Psoas muscle (tissue), 8 donors: ENCODE data around the gene OSM. TPM values are rescaled to one million over a fixed set of nuclear protein-coding genes. Genes with fewer than 3 reads are reported as not detected.

Experiments used
- ATAC-seq, 4 donors: fragments of 200-7000 bp; cut with Tn5 transposase; one replicate each; pipeline ENCODE4 v1.9.1; 2020; ENCODE audit warnings: moderate library complexity in 3 of 4, mild to moderate bottlenecking in 2 of 4
- DNase-seq, 2 donors: peaks; one replicate each; pipeline ENCODE4 v3.0.0-alpha.2; 2020
- H3K27ac ChIP-seq: fragments of 200-600 bp; one replicate; pipeline ENCODE4 v1.8.0; 2022
- H3K27me3 ChIP-seq, 3 donors: fragments of 200-600 bp in 1 of 3; one replicate each; pipeline versions ENCODE4 v1.6.1 to v1.8.0; 2013 to 2022; ENCODE audit warnings: low read length in 2 of 3, mild to moderate bottlenecking in 2 of 3, moderate library complexity in 1 of 3; ENCODE audit not compliant: insufficient read depth in 3 of 3
- H3K36me3 ChIP-seq, 2 donors: fragments of 200-600 bp in 1 of 2; one replicate each; pipeline versions ENCODE4 v1.6.1 to v1.8.0; 2013 to 2022; ENCODE audit warnings: low read depth in 1 of 2, mild to moderate bottlenecking in 1 of 2, moderate library complexity in 1 of 2; ENCODE audit not compliant: insufficient read depth in 1 of 2
- H3K4me1 ChIP-seq: fragments of 200-600 bp; one replicate; pipeline ENCODE4 v1.8.0; 2022
- H3K4me3 ChIP-seq: fragments of 200-600 bp; one replicate; pipeline ENCODE4 v1.8.0; 2022; ENCODE audit warnings: mild to moderate bottlenecking
- H3K9me3 ChIP-seq: fragments of 200-600 bp; one replicate; pipeline ENCODE4 v1.8.0; 2022
- CTCF ChIP-seq: fragments of 200-600 bp; IDR thresholded peaks from one replicate; pipeline ENCODE4 v1.8.0; 2022; ENCODE audit warnings: antibody characterized with exemption
- WGBS, 3 donors: extraction: QIAGEN DNeasy Blood & Tissue Kit; methylation state at CpG; one replicate each; pipeline versions ENCODE4 v1.1.6 to v1.1.7; 2013; 5-methylcytosine and 5-hydroxymethylcytosine counted together
- intact Hi-C, 2 donors: fragments of 100-400 bp; cut with DNase I; formaldehyde crosslinking; loops; one replicate each; pipeline versions ENCODE4 v1.11.0 to v1.14.2; 2022
- polyA plus RNA-seq, 3 donors: library from polyadenylated mRNA; stranded (reverse); fragments of 200-250 nt; gene quantifications; one replicate each; pipeline ENCODE4 v1.2.3, GENCODE V29; 2013
- total RNA-seq, 4 donors: library from RNA; stranded (reverse); fragmentation: NEBNext Ultra II Directional in 2 of 4; extraction: Animal tissue kit (Norgen Biotek cat#: 25700) in 2 of 4; gene quantifications; one replicate each; pipeline versions ENCODE4 v1.2.1 to v1.2.4, GENCODE V29; 2021 to 2023
- donor health status: healthy with polysubstance abuse.
- donor health status: DM: no; HTN: no; CAD: no; lungs with moderate emphysema.
- donor health status: Bipolar disorder and iron deficiency.
- donor health status: healthy.
- donor health status: DM: yes; HTN: yes; CAD: no.
- donor health status: DM: no; HTN: no; CAD: no.
- donor health status: DM: no; HTN: no; CAD: no.
- donor health status: DM: yes; HTN: yes; CAD: no.

Gene OSM
- total and polyA plus RNA-seq, 7 donors, result 0.08 to 0.39 (median 0.23) TPM; not detected in 3

DNA sequence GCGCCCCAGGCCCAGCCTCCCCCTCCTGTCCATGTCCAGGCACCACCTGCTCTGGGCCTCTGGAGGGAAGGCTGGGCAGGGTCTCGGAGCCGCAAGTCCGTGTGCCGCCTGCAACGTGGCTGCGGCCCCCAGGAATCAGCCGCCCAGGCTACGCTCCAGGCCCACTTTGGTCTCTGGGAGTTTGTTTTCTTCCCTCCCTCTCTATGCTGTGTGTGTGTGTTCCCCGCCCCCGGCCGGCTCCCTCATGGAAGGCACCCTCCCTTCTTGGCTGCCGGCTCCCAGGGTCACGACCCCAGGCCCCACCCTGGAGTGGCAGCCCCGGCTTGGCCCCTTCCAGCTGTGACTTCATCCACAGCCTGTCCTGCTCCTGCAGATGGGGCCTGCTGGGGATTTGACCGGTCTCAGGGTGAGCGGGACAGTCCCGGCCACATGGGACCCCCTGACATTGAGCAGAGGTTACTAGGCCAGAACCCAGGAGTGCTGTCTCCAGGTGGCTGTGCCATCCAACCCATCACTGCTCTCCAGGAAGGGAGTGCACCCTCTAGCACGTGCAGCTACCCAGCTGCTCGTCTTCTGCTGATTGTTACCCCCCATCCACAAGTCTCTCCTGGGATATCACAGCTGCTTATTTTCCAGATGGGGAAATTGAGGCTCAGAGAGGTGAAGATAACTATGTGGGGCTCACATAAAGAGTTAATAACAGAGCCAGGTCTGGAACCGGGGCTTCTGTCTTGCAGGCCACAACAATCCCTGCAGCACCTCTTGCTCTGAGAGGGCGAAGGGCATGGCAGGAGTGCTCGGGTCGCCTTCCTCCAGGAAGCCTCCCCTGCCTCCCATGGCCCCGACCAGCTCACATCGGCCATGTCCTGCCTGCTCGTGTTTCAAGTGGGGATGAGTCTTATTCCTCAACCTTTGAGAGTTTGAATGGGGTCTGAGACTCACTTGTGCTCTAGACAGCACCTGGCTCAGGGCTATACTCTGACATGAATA, 17.3 kb downstream of the OSM start:
- 60 to 64% (median 61%) methylated on average over 24 to 27 of the region's 27 CpGs for WGBS, 3 donors
- DNase-seq (peak; percentile 66 to 74), ATAC-seq (peak in 3 of 4 donors; percentile 11 to 35 (median 12))
- Histone ChIP-seq H3K36me3 (no peaks in the 10 kb centered on the region), H3K27ac (no peak overlapping the region), H3K9me3 (no peaks in the 10 kb centered on the region), H3K27me3 (peaks cover 0 to 48% (median 16%) of the 10 kb centered on the region in 3 donors), H3K4me3 (no peak overlapping the region), H3K4me1 (peaks cover 4% of the 10 kb centered on the region)
- no peak for TF ChIP-seq CTCF
- intact Hi-C loops, result no loop called here

DNA sequence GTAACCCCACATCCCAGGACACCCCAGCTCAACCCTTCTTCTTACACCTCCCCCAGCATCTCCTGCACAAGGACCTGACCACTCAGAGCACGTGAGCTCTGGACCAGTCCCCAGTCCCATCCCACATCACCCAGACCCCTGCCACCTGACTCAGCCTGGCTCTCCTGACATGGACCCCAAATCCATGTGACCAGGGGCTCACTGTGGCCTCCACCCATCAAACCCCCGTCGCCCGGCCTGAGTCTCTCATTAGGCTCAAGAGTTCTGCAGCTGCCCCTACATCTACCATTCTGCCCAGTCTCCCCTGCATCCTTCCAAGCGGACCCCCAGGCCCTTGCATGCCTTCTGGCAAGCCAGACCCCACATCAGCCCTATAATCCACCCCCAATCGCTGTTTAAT, 18.2 kb downstream of the OSM start:
- Histone ChIP-seq H3K36me3 (no peaks in the 10 kb centered on the region), H3K4me3 (no peak overlapping the region), H3K4me1 (peaks cover 4% of the 10 kb centered on the region), H3K27me3 (peaks cover 0 to 51% (median 16%) of the 10 kb centered on the region in 3 donors), H3K9me3 (no peaks in the 10 kb centered on the region), H3K27ac (no peak overlapping the region)
- intact Hi-C loops, result no loop called here
- DNase-seq (no peak), ATAC-seq (no peak)
- 64 to 75% (median 72%) methylated on average over 6 of the region's 6 CpGs for WGBS, 3 donors
- TF ChIP-seq CTCF, result no peak

GRCh38 chr22:30247974-30248373, 18.7 kb downstream of the OSM start:
- H3K4me3 ChIP-seq, result no peak overlapping the region

DNA sequence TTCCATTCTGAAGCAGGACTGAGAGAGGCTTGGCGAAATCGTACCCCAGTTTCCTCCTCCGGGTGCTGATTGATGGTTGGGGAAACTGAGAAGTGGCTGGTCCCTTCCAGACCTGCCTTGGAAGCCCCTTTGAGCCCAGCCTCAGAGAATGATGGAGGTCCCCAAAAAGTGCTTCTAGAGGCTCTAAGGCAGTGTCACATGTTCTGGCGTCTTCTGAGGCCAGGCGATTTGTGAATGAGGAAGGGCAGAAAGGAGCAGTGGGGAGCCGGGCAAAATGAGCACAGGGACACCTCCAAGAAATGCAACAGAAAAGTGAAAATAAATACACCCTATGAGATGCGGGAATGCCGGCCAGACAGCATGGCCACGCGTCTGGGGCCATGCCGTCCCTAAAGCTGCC, 19.1 kb downstream of the OSM start:
- WGBS, 3 donors, result 78 to 85% (median 82%) methylated on average over 11 of the region's 11 CpGs

More at GRCh38 chr22:30247974-30248373, 18.7 kb downstream of the OSM start:
- DNase-seq (no peak), ATAC-seq (no peak)
- peaks cover 0 to 51% (median 16%) of the 10 kb centered on the region in 3 donors for H3K27me3 ChIP-seq
- WGBS, 3 donors, result 73 to 79% (median 78%) methylated on average over 12 of the region's 12 CpGs
- H3K27ac ChIP-seq, result no peak overlapping the region
- H3K4me1 ChIP-seq, result peaks cover 4% of the 10 kb centered on the region
- no peaks in the 10 kb centered on the region for H3K9me3 ChIP-seq
- no peak for TF ChIP-seq CTCF
- intact Hi-C loops, result no loop called here
- no peaks in the 10 kb centered on the region for H3K36me3 ChIP-seq

More for the DNA sequence above, 19.1 kb downstream of the OSM start:
- Histone ChIP-seq H3K36me3 (no peaks in the 10 kb centered on the region), H3K9me3 (no peaks in the 10 kb centered on the region), H3K4me1 (peaks cover 4% of the 10 kb centered on the region), H3K27ac (no peak overlapping the region), H3K4me3 (no peak overlapping the region), H3K27me3 (peaks cover 0 to 51% (median 16%) of the 10 kb centered on the region in 3 donors)
- intact Hi-C loops, result no loop called here
- ATAC-seq, result no peak
- TF ChIP-seq CTCF, result no peak
- DNase-seq, result no peak
